Adipose tissue (tissue), 3 donors: ENCODE data around the gene FAM219A. TPM values are rescaled to one million over a fixed set of nuclear protein-coding genes. Genes with fewer than 3 reads are reported as not detected.

Source experiments
- H3K27ac ChIP-seq: one replicate; pipeline ENCODE4 v1.5.1; 2013; ENCODE audit warnings: low read depth, low read length
- whole genome bisulfite sequencing, 3 donors: extraction: QIAGEN DNeasy Blood & Tissue Kit; methylation state at CpG; one replicate each; pipeline ENCODE4 v1.1.7; 2013; 5-methylcytosine and 5-hydroxymethylcytosine counted together
- polyA plus RNA-seq, 3 donors: library from polyadenylated mRNA; stranded (reverse); fragments of 200-250 nt; gene quantifications; one replicate each; pipeline ENCODE4 v1.2.3, GENCODE V29; 2013
- donor health status: healthy with polysubstance abuse.
- donor health status: Bipolar disorder and iron deficiency.
- donor health status: healthy.

Gene FAM219A
- polyA plus RNA-seq, 3 donors: 5.7 to 14.5 (median 13.6) TPM

DNA sequence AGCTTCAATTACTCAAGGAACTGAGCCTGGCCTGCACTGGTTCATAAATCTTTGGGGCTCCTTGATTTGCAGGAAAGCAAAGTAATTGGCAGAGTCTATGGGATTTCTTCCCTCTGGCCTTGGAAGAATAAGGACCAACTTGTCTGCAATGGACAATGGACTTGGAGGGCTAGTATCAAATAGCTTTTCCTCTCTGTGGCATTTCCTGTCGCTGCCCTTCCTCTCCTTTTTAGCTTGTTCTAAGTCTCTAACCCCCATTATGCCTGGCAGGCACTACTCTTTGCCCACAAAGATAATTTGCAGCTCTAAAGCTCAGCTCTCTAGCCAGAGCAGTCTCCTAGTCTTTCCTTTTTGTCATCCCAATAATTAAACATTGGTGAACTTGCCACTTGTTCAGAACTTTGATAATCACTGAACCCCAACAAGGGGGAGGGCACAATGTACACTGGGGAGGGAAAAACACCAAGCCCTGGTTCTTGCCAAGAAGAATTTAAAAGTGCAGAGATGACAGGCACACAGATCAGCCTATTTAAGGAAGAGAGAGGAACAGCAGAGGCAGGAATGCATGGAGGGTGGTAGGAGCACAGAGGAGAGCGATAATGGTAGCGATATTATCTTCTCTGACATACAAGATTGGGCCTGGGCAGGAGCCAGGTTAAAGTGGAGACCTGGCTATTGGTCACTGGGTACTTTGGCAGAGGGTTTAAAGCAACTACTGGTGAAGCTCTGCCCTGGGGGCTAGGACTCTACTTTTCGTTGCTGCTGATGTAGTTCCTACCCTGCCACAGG lies 38.5 kb downstream of the FAM219A start:
- 77 to 88% (median 78%) methylated on average over 4 of the region's 4 CpGs for WGBS, 3 donors
- H3K27ac ChIP-seq: no peak overlapping the region

DNA sequence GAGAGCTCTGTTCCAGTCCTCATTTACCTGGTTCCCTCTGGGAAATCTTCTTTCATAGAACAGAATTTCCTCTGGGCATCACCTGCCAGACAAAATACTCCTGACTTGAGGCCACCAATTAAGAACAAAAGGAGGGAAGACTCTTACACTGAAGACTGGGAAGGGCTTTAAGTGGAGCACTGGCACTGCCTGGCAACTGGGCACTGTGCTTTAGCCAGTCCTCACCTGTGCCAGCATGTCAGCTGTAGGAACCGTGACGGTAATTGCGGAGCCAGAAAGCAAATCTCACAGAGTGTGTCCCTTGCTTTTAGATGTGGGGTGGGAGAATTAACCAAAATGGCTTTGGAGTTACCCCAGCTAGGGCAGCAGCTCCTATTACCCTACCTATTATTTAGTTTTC lies 40.6 kb downstream of the FAM219A start:
- WGBS, 3 donors: 96 to 99% (median 97%) methylated on average over 3 of the region's 3 CpGs

DNA sequence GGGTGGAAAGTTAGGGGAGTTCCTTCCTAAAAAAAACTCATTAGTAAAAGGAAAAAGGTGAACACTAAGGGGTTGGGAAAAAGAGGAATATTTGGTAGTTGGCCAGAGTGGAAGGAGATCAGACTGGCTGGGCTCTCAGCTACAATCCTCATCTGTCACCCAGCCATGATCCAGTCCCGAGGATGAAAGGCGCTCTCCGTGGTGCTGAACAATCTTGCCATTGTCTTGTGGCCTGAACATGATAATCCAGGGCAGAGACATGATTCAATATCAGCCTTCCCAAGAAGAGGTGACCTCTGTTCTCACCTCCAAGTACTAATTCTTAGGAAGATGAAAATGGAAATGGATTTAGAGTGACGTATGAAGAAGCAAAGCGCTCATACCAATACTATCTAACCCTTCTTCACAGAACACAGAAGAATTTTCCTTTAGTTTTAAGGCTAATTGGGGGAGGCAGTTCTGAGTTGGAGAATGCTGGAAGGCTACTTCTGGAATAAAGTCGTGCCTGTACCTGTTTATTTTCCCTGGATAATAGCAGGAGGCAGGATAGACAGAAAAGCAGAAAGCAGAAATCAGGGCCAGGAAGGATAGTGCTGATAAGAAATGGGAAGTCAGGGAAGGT lies 45.0 kb downstream of the FAM219A start:
- 24 to 26% (median 25%) methylated on average over 6 of the region's 6 CpGs for WGBS, 3 donors
- no peak overlapping the region for H3K27ac ChIP-seq

More for the DNA sequence above, 40.6 kb downstream of the FAM219A start:
- H3K27ac ChIP-seq: no peak overlapping the region

DNA sequence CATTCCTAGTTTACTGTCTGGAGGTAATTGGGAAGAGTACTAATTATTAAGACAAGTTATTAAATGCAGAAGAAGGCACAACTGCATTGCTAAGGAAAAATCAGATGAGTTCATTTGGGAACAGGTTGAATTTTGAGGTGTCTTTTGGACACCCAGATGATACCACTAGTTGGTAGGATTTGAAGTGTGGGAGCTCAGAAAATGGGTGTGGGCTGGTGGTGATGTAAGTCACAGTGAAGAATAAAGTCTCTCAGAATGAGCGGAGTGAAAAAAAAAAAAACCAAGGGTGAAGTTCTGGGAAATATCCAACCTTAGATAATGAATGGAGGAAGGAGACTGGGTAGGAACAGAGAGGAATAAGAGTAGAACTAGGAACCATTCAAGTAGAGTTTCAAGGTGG lies 46.0 kb downstream of the FAM219A start:
- WGBS, 3 donors: 37 to 56% (median 52%) methylated on average over 1 of the region's 1 CpG
- no peak overlapping the region for H3K27ac ChIP-seq

DNA sequence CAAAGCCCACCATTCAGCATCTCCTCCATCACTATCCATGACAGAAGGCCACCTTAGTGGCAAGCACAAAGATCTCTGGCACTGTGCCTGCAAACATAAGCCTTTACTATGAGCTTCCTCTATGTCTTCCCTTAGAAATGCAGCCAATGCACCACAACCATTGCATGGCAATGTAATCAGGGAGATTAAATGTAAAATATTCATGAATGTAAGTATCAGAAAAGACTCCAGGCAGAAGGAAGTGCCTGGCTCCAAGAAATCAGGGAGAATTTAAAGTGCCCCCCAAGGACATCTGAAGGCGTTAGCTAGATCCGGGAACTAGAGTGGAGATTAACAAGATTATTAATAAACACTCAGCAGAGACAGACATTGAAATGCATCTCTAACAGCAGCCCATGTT lies 49.2 kb downstream of the FAM219A start:
- WGBS, 3 donors: 61 to 82% (median 68%) methylated on average over 2 of the region's 2 CpGs
- H3K27ac ChIP-seq: no peak overlapping the region

DNA sequence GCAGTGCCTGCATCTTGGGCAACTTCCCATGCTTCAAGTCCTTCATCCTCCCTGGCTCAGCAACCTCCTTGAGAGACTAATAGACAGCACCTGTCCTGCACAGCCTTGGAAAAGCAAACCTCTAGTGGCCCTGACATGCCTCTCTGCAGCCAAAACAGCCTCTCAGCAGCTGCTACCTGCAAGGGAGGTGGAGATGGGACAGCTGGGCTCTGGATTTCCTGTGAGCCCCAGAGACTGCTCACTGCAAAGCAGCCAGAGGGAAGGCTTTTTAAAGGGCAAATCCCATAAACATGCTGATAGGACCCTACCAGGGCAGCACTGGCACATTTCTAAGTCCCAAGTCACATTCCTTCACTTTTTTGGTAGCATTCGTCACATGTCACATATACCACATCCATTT lies 50.2 kb downstream of the FAM219A start:
- 89 to 100% (median 100%) methylated on average over 1 of the region's 1 CpG for WGBS, 3 donors
- H3K27ac ChIP-seq: no peak overlapping the region

DNA sequence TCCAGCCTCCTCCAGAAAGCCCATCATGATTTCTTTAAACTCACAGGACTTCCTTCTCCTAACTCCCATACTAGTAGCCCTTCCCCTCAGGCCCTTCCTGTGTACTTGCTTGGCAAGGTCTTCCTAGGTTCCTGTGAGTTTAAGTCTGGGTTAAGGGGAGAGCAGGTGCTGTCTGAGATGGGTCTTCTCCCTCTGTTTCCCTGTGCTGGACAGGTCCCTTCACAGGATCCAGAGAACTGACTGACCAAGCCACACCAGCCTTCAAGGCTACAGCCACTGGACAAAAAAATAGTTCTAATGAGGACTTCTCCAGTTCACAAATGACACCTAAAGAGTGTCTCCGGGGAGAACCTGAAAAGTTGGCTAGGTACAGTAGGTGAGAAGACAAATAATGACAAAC lies 52.2 kb downstream of the FAM219A start:
- 43 to 86% (median 83%) methylated on average over 1 of the region's 1 CpG for WGBS, 3 donors
- H3K27ac ChIP-seq: no peak overlapping the region

DNA sequence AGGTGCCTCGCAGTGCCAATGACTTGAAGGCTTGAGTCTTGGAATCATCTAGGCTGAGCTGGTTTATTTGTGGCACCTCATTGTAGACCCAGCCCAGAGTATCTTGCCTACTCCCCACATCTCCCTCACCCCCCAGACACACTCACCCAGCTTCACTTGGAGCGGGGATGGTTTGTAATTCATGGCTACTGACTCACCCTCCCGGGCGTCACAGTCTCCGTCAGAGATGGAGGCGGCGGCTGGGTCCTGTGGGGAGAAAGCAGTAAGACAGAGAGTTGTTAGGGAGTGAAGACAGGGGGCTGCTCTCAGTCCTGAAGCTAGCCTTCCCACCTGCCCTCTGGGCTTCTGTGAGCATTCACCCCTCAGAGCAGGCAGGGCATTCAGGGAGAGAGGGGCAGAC lies 52.7 kb downstream of the FAM219A start:
- WGBS, 3 donors: 89 to 93% (median 92%) methylated on average over 7 of the region's 7 CpGs
- no peak overlapping the region for H3K27ac ChIP-seq

DNA sequence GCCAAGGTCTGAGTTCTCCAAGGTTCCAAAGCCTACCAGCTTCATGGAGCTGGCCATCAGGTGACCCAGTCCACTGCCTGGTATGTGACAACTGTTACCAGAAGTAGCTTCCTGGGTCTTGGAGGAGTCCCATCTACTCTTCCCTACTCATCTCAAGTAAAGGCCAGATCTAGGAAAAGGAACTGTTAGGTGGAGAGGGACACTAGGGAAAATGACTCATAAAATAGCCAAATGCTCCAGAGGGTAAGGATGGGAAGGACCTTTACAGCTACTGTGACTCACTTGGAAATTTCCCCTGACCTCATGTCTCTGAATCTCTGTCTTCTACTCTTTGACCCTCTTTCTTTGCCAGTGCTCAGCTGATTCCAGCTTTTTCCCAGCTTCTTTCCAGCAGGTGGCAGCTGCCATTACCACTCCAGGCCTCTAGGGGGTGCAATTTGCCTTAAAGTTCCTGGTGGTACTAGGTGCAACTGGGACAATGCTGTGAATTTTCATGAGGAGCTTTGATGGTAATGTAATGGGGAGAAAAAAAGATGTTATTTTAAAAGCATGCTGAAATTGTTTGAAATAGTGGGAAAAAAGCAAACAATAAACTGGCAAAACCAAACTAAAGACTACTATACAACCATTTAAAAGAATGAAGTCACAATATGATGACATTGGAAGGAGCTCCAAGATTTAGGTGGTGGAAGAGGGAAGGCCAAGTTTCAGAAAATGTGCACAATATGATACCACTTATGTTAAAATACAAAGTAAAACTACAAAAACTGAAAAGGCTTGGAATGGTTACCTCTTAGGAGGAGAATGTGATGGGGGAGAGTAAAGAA lies 54.6 kb downstream of the FAM219A start:
- H3K27ac ChIP-seq: no peak overlapping the region

DNA sequence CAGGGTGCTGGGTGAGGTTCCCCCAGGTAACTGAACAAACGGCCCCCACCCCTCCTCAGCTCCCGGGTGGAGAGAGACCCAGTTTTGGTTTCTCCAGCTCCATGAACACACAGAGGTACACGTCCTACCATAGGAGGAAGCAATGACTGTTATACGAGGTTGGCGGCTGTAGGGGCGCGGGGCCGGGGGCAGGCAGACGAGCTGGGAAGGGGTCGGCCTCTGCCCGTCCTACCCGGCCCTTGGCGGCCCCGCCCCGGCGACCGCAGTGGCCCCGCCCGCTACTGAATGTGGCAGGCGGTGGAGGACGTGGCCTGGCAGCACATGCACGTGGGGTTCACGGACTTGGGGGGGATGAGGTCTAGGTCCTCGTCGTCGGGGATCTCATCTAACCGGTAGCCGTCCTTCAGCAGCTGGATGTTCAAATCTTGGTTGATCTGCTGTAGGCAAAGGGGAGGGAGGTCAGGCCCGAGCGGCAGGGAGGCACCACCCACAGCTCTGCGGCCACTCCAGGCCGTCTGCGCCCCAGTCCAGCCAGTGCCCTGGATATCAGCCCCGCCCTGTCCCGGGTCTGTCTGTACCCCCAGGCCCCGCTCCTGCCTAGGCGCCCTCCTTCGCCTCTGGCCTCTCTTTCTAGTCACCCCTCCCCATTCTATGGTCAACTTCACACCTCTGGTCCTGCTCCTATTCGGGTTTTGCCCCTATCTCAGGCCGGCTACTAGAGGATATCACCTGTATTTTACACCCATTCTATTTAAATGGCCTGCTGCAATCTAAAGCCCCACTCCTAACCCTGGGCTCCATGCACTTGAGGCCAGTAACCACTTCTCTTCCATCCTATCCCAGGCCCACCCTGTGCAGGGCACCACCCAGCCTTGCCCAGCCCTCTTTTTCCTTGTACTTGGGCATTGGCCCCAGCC lies 57.4 kb downstream of the FAM219A start:
- H3K27ac ChIP-seq: no peak overlapping the region
- WGBS, 3 donors: 88 to 90% (median 88%) methylated on average over 34 to 40 of the region's 40 CpGs

DNA sequence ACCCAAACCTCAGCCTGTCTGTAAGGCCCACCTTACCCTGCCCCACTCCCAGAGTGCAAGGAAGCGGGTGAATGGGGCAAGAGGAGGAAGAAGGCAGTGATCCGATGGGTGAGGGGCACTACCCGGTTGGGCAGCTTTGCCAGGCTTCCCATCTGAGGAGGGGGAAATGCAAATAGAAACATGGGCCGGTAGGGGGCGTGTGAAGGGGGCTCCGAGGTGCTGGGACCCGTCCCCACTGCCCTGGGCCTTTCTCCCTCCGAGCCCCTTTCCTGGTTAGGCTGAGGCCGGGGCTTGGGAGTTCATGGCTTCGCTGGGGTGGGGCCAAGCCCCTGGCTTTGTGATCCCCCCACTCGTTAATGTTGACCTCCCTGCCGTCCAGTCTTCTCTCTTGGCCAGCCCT lies 58.1 kb downstream of the FAM219A start:
- H3K27ac ChIP-seq: no peak overlapping the region
- 78 to 80% (median 80%) methylated on average over 9 to 12 of the region's 12 CpGs for WGBS, 3 donors

DNA sequence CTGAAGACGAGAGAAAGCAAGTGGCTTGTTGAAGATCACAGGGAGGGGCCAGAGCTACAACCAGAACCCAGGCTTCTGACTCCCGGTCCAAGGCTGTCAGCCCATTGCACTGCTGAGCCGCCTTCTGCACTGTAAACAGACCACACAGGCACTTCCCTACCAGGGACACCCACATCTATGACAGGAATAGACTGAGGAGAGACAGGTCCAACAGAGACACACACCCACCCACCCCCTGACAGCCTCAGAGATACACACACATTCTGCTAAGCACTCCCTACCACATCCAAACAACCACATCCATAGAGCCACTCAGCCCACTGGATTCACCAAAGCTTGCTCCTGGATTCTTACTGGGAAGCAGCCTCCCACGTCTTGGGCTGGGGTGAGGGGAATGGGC lies 58.6 kb downstream of the FAM219A start:
- no peak overlapping the region for H3K27ac ChIP-seq
- 87 to 90% (median 89%) methylated on average over 4 of the region's 4 CpGs for WGBS, 3 donors

DNA sequence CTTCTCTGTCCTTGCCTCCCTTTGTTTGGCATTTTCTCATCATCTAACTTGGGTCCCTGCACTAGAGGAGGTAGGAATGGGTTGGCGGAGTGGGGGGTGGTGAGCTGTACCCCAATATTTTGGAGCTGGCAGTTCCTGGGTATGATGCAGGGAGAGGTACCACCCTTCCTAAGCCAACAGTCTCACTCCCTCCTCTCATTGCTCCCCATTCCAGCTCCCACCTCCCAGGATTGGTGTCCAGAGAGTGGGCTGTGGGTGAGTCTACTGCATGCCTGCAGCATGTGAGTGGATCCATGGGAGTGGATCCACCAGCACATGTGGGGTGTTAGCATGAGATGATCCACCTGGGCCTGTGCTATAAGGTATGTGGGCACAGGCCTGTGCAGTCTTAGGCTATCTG lies 59.5 kb downstream of the FAM219A start:
- WGBS, 3 donors: 93 to 100% (median 100%) methylated on average over 1 of the region's 1 CpG
- H3K27ac ChIP-seq: no peak overlapping the region

DNA sequence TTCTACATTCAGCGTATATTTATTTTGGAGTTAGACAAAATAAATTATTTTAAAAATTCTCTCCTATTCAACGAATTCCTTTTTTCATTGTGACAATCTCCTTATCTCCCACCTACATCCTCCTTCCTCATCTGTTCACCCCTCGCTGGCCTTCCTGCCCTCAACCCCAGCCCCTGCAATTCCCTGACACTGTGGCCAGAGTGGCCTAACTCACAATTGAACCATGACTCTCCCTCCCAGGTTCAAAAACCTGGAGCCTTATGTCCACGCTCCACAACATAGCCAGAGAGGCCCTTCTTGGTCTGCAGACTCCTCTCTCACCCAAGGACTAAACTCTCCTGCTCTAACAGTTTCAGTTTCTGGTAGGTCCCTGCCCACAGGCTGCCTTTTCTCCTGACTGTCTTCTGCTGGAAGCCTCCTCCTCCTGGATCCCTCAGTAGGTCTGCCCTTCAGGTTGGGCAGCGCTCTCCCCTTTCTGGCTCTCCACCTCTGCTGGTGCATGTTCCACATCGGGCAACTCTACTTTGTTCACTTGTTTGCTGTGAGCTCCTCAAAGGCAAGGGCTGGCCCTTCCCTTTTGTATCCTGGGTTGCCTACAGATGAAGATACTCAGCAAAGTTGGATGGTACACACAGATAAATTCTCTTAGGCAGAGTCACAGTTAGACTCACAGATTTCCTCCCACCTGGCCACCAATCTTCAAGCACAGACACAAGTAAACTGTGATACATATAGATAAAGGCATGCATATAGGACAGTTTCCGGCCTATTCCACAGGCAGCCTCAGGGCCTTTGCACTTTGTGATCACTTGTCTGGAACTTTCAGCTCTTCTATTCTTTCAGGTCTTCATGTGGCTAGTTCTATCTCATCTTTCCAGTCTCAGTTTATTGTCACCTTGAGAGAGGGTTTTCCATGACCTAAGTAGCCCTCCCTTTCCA lies 61.8 kb downstream of the FAM219A start:
- H3K27ac ChIP-seq: no peak overlapping the region
- 75 to 80% (median 77%) methylated on average over 7 of the region's 7 CpGs for WGBS, 3 donors

DNA sequence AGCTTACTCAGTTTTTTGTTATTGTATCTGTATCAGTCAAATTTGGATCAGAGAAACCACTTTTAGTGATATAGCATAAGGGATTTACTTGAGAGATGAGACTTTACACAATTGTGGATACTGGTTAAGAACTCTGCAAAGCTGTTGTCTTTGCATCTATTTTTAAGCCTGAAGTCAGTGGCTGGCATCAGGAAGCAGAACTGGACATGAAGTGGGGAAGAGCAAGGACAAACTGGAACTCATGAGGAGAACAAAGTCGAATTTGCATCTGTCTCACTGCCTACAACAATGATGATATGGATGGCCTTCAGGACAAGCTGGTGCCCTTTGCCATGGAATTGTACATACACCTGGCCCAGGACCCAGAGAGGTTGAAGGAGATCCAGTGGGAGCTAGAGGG lies 65.9 kb downstream of the FAM219A start:
- H3K27ac ChIP-seq: no peak overlapping the region
- WGBS, 3 donors: 48 to 58% (median 50%) methylated on average over 1 of the region's 1 CpG

DNA sequence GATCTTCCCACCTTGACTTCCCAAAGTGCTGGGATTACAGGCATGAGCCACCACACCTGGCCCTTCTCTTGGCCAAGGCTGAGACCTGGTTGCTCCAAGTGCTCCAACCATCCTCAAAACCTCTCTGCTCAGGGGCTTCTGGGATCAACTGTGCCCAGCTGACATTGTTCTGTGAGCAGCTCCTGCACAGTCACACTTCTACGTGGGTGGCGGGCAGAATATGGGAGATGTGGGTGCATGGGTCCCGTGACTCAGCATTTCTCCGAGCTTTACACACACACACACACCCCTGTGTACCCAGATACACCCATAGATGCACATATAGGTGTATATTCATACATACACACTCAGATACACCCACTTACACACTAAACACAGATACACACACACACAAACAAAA lies 71.1 kb downstream of the FAM219A start:
- WGBS, 3 donors: 80 to 91% (median 81%) methylated on average over 4 of the region's 4 CpGs
- no peak overlapping the region for H3K27ac ChIP-seq

DNA sequence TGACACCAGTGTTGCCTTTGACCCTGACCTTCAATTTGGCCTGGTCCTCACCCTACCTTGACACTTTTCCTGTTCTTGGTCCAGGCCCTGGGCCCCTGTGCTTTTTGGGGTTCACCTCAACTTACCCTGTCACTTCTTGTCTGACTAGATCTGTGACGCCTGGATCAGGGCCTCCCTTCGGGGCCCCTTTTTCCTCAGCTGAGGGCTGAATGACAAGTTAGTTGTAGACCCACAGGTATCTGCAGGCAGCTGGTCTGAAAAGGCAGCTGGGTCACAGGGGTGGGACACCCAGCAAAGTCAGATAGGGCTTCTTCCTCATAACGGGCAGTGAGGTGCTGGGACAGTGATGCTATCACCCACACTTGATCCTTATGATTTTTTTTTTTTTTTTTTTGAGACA lies 71.7 kb downstream of the FAM219A start:
- H3K27ac ChIP-seq: no peak overlapping the region
- 85 to 91% (median 89%) methylated on average over 3 of the region's 3 CpGs for WGBS, 3 donors
